Measurements from ENCODE around the gene C19orf73. TPM values are rescaled to one million over a fixed set of nuclear protein-coding genes. Genes with fewer than 3 reads are reported as not detected.
"Not testable (repeated sequence)": the region's sequence is repeated elsewhere in the genome, so short reads cannot be mapped to it uniquely, and the experiment has no call there.

Gene C19orf73
- total RNA-seq, 3 donors from 2014 or later (not counting 1 experiment from before 2014, with no cell fraction given): 2.3 to 2.7 (median 2.7) TPM

- no peak for DNase-seq
- Mint-ChIP-seq H3K27ac (no peak overlapping the region), H3K9me3 (no peaks in the 10 kb centered on the region), H3K4me3 (no peak overlapping the region), H3K36me3 (no peaks in the 10 kb centered on the region), H3K27me3 (ENCODE audit: low read depth in 2 of 2) (no peaks in the 10 kb centered on the region), H3K4me1 (peaks cover 12 to 18% of the 10 kb centered on the region in 2 donors)
- H3K4me1 ChIP-seq (ENCODE audit: control insufficient read depth, insufficient read depth, low read length): peaks cover 15% of the 10 kb centered on the region
- intact Hi-C loops (cut with micrococcal nuclease): no loop called here
- WGBS (ENCODE audit: insufficient coverage): 95% methylated on average over 3 of the region's 4 CpGs
- H3K4me3 ChIP-seq (ENCODE audit: low read length): no peak overlapping the region
- ATAC-seq: no peak
- no peak overlapping the region for H3K27ac ChIP-seq (ENCODE audit: low read length)
- TF ChIP-seq CTCF (IDR thresholded peaks at IDR 0.05): no peak
- no peaks in the 10 kb centered on the region for H3K9me3 ChIP-seq (ENCODE audit: control insufficient read depth, insufficient read depth, low read length)
- no peaks in the 10 kb centered on the region for H3K27me3 ChIP-seq (ENCODE audit: control insufficient read depth, insufficient read depth, low read length)
- H3K36me3 ChIP-seq (ENCODE audit: control insufficient read depth, insufficient read depth, low read length): no peaks in the 10 kb centered on the region
Observed at GRCh38 chr19:49126575-49126974, 7.6 kb upstream of the C19orf73 start.

GRCh38 chr19:49125025-49125731 lies 6.2 kb upstream of the C19orf73 start:
- intact Hi-C loops (cut with micrococcal nuclease): no loop called here
- Mint-ChIP-seq H3K4me1 (peaks cover 12 to 28% of the 10 kb centered on the region in 2 donors), H3K36me3 (no peaks in the 10 kb centered on the region), H3K4me3 (no peak overlapping the region), H3K9me3 (no peaks in the 10 kb centered on the region), H3K27me3 (ENCODE audit: low read depth in 2 of 2) (peaks cover 0 to 8% of the 10 kb centered on the region in 2 donors), H3K27ac (no peak overlapping the region)
- H3K36me3 ChIP-seq (ENCODE audit: control insufficient read depth, insufficient read depth, low read length): no peaks in the 10 kb centered on the region
- ATAC-seq (no peak), DNase-seq (no peak)
- whole genome bisulfite sequencing (ENCODE audit: insufficient coverage): 85% methylated on average over 23 of the region's 23 CpGs
- TF ChIP-seq CTCF (IDR thresholded peaks at IDR 0.05): no peak
- no peaks in the 10 kb centered on the region for H3K9me3 ChIP-seq (ENCODE audit: control insufficient read depth, insufficient read depth, low read length)
- H3K4me3 ChIP-seq (ENCODE audit: low read length): no peak overlapping the region
- peaks cover 19% of the 10 kb centered on the region for H3K4me1 ChIP-seq (ENCODE audit: control insufficient read depth, insufficient read depth, low read length)
- no peak overlapping the region for H3K27ac ChIP-seq (ENCODE audit: low read length)
- H3K27me3 ChIP-seq (ENCODE audit: control insufficient read depth, insufficient read depth, low read length): no peaks in the 10 kb centered on the region

- H3K9me3 ChIP-seq (ENCODE audit: control insufficient read depth, insufficient read depth, low read length); H3K27ac Mint-ChIP-seq; ATAC-seq; H3K36me3 ChIP-seq (ENCODE audit: control insufficient read depth, insufficient read depth, low read length); H3K4me3 Mint-ChIP-seq; H3K36me3 Mint-ChIP-seq; H3K27me3 Mint-ChIP-seq (ENCODE audit: low read depth in 2 of 2); H3K4me3 ChIP-seq (ENCODE audit: low read length); H3K9me3 Mint-ChIP-seq; H3K27ac ChIP-seq (ENCODE audit: low read length); intact Hi-C loops (cut with micrococcal nuclease); H3K27me3 ChIP-seq (ENCODE audit: control insufficient read depth, insufficient read depth, low read length); DNase-seq: not testable (repeated sequence)
- H3K4me1 ChIP-seq (ENCODE audit: control insufficient read depth, insufficient read depth, low read length): peaks cover 24% of the 10 kb centered on the region
- peaks cover 6 to 29% of the 10 kb centered on the region in 2 donors for H3K4me1 Mint-ChIP-seq
- WGBS (ENCODE audit: insufficient coverage): 92% methylated on average over 11 of the region's 11 CpGs
Observed at GRCh38 chr19:49123285-49123684, 4.3 kb upstream of the C19orf73 start.

- H3K27me3 Mint-ChIP-seq (ENCODE audit: low read depth in 2 of 2); H3K4me3 ChIP-seq (ENCODE audit: low read length); H3K9me3 Mint-ChIP-seq; ATAC-seq; H3K27ac Mint-ChIP-seq; DNase-seq; intact Hi-C loops (cut with micrococcal nuclease); H3K27me3 ChIP-seq (ENCODE audit: control insufficient read depth, insufficient read depth, low read length); H3K27ac ChIP-seq (ENCODE audit: low read length); H3K36me3 Mint-ChIP-seq; H3K9me3 ChIP-seq (ENCODE audit: control insufficient read depth, insufficient read depth, low read length); H3K36me3 ChIP-seq (ENCODE audit: control insufficient read depth, insufficient read depth, low read length): not testable (repeated sequence)
- Mint-ChIP-seq H3K4me3 (peak overlapping the region; percentile 31), H3K4me1 (peaks cover 11 to 37% of the 10 kb centered on the region in 2 donors)
- peaks cover 22% of the 10 kb centered on the region for H3K4me1 ChIP-seq (ENCODE audit: control insufficient read depth, insufficient read depth, low read length)
- 85% methylated on average over 10 of the region's 10 CpGs for WGBS (ENCODE audit: insufficient coverage)
Observed at GRCh38 chr19:49121841-49122240, 2.9 kb upstream of the C19orf73 start.

Data from natural killer cell (primary cell).